Measurements from ENCODE around the gene ABCC8. TPM values are rescaled to one million over a fixed set of nuclear protein-coding genes. Genes with fewer than 3 reads are reported as not detected.

Gene ABCC8
- total and polyA plus RNA-seq, 9 donors: 0.38 to 1.8 (median 0.71) TPM; not detected in 2

- Histone ChIP-seq H3K4me1 (ENCODE audit: insufficient read depth) (peaks cover 4% of the 10 kb centered on the region), H3K4me3 (no peak overlapping the region), H3K27me3 (no peaks in the 10 kb centered on the region), H3K36me3 (no peaks in the 10 kb centered on the region), H3K9me3 (no peaks in the 10 kb centered on the region), H3K27ac (no peak overlapping the region)
- intact Hi-C loops (cut with DNase I): loop anchor here in 1 of 4 donors (10.0 kb wide), 1 partner anchor 124 kb away; the partner anchor contains the start of gene KCNJ11
- 21 to 27% (median 23%) methylated on average over 3 of the region's 3 CpGs for WGBS, 3 donors
- TF ChIP-seq EP300 (IDR thresholded peaks at IDR 0.05) (no peak), CTCF (IDR thresholded peaks at IDR 0.05) (no peak), POLR2A (IDR thresholded peaks at IDR 0.05) (no peak)
- no peak for DNase-seq
Measured at GRCh38 chr11:17508791-17509190, 32.1 kb upstream of the ABCC8 start.

GRCh38 chr11:17508306-17508705, 31.7 kb upstream of the ABCC8 start:
- Histone ChIP-seq H3K36me3 (no peaks in the 10 kb centered on the region), H3K27me3 (no peaks in the 10 kb centered on the region), H3K4me3 (no peak overlapping the region), H3K27ac (no peak overlapping the region), H3K4me1 (ENCODE audit: insufficient read depth) (peaks cover 4% of the 10 kb centered on the region), H3K9me3 (no peaks in the 10 kb centered on the region)
- TF ChIP-seq POLR2A (IDR thresholded peaks at IDR 0.05) (no peak), CTCF (IDR thresholded peaks at IDR 0.05) (no peak), EP300 (IDR thresholded peaks at IDR 0.05) (no peak)
- intact Hi-C loops (cut with DNase I): loop anchor here in 1 of 4 donors (10.0 kb wide), 1 partner anchor 124 kb away; the partner anchor contains the start of gene KCNJ11
- 3 to 10% (median 8%) methylated on average over 3 of the region's 3 CpGs for WGBS, 3 donors
- no peak for DNase-seq

GRCh38 chr11:17507773-17508172, 31.1 kb upstream of the ABCC8 start:
- intact Hi-C loops (cut with DNase I): loop anchor here in 1 of 4 donors (10.0 kb wide), 1 partner anchor 123 kb away; the partner anchor contains the start of gene KCNJ11
- H3K27ac ChIP-seq: no peak overlapping the region

GRCh38 chr11:17506942-17507341, 30.3 kb upstream of the ABCC8 start:
- Histone ChIP-seq H3K9me3 (no peaks in the 10 kb centered on the region), H3K27ac (no peak overlapping the region), H3K4me1 (ENCODE audit: insufficient read depth) (peaks cover 4% of the 10 kb centered on the region), H3K27me3 (no peaks in the 10 kb centered on the region), H3K4me3 (no peak overlapping the region), H3K36me3 (no peaks in the 10 kb centered on the region)
- intact Hi-C loops (cut with DNase I): loop anchor here in 1 of 4 donors (10.0 kb wide), 1 partner anchor 122 kb away; the partner anchor contains the start of gene KCNJ11
- TF ChIP-seq CTCF (IDR thresholded peaks at IDR 0.05): no peak
- TF ChIP-seq EP300 (IDR thresholded peaks at IDR 0.05): no peak
- 72 to 83% (median 83%) methylated on average over 3 of the region's 3 CpGs for WGBS, 3 donors
- DNase-seq: no peak

More at GRCh38 chr11:17507773-17508172, 31.1 kb upstream of the ABCC8 start:
- DNase-seq: no peak
- Histone ChIP-seq H3K4me3 (no peak overlapping the region), H3K9me3 (no peaks in the 10 kb centered on the region), H3K4me1 (ENCODE audit: insufficient read depth) (peaks cover 4% of the 10 kb centered on the region), H3K27me3 (no peaks in the 10 kb centered on the region), H3K36me3 (no peaks in the 10 kb centered on the region)
- WGBS, 3 donors: 67 to 87% (median 80%) methylated on average over 2 of the region's 2 CpGs
- TF ChIP-seq POLR2A (IDR thresholded peaks at IDR 0.05) (no peak), CTCF (IDR thresholded peaks at IDR 0.05) (no peak), EP300 (IDR thresholded peaks at IDR 0.05) (no peak)

Measured in ovary (tissue), 9 donors.